GM12872 (cell line): ENCODE results near the gene DDAH2.
A peak's percentile ranks its signal among the peaks of the same experiment; 100 is the strongest.

ENCODE experiments used
- CTCF ChIP-seq: IDR thresholded peaks from 3 replicates; pipeline ENCODE4 v1.5.1; 2011; ENCODE audit warnings: low read depth, mild to moderate bottlenecking, low read length, moderate library complexity; ENCODE audit not compliant: insufficient read depth

DDAH2 gene

GRCh38 chr6:31728767-31729514 is at the start of gene DDAH2:
DDAH2 (minus strand) TSS chr6:31729299; CDS start chr6:31729161, 138 bp downstream.
- TF ChIP-seq CTCF, result peak; percentile 85

- no peak for TF ChIP-seq CTCF
Measured at GRCh38 chr6:31778193-31778592, 49.1 kb upstream of the DDAH2 start.

- TF ChIP-seq CTCF, result no peak
Measured at GRCh38 chr6:31777667-31778050, 48.6 kb upstream of the DDAH2 start.

GRCh38 chr6:31776989-31777666 is 48.0 kb upstream of the DDAH2 start, which contains the start of gene VWA7:
VWA7 (minus strand) TSS chr6:31777328; CDS start chr6:31776779, 549 bp downstream.
- TF ChIP-seq CTCF, result no peak

GRCh38 chr6:31776485-31776988 is 47.4 kb upstream of the DDAH2 start:
- TF ChIP-seq CTCF, result no peak

GRCh38 chr6:31775633-31776484 is 46.8 kb upstream of the DDAH2 start:
- no peak for TF ChIP-seq CTCF

GRCh38 chr6:31775184-31775583 is 46.1 kb upstream of the DDAH2 start:
- no peak for TF ChIP-seq CTCF
